ENCODE measurements around the gene CFAP46.

The CFAP46 gene

GRCh38 chr10:132880128-132880981 lies 62.0 kb downstream of the CFAP46 start:
- no peak for DNase-seq (ENCODE audit: low spot score)

DNA sequence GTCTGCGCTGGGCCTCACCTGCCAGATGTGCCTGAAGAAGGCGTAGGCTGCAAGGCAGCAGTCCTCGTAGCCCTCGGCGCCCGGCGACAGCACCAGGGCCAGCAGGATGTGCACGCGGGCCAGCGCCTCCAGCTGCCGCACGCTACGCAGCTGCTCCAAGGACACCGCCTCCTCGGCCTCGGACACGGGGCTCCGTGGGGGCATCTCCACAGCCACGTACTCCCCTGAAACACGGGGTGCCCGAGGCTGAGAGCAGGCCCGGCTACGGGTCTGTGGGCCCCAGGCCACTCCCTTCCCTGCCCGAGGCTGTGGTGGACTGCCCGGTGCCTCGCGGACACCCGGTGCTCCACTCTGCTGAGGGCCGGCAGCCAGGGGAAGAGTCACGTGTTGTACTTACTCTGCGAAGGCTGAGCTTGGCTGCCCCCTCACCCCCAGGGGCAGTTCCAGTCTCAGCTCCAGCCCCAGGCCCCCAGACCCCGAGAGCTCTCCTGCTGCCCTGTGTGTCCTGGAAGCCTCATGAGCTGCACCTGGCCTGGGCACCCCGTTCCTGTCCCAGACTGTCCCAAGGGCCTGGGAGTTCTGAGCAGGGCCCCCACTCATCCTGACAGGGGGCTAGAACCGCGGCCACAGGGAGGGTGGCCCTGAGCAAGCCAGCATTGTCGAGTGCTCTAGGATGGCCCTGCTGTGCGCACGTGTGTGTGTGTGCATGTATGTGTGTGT lies 62.8 kb downstream of the CFAP46 start:
- DNase-seq (ENCODE audit: low spot score): no peak

- DNase-seq (ENCODE audit: low spot score): peak; percentile 14
Measured at GRCh38 chr10:132878730-132879407, 63.5 kb downstream of the CFAP46 start.

DNA sequence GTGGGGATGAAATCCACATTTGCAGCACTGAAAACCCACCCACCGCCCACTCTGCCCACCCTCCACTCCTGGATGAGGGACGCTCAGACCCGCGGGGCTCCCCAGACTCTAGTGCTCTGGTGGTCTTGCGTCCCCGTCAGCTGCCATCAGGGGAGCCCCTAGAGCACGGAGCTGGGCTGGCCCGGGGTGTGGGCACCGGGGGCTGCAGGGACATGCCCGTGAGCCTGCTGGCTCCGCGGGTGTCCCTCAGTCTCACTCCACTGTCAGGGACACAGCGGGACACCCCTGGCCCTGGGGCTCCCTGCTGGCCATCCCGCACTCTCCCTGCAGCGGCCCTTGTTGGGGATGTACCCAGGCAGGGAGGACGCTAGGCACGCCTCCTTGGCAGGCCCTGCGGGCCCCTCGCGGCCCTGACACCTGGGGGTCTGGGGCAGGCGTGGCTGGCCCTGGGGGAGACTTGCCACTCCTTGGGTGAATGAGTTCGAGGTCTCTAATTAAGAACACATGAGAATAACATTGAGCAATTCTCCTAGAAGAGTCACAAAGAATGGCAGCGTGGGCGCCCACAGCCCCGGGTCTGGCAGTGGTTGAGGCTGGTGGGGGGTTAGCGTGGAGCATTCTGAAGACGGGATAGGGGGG lies 64.2 kb downstream of the CFAP46 start:
- DNase-seq (ENCODE audit: low spot score): no peak

DNA sequence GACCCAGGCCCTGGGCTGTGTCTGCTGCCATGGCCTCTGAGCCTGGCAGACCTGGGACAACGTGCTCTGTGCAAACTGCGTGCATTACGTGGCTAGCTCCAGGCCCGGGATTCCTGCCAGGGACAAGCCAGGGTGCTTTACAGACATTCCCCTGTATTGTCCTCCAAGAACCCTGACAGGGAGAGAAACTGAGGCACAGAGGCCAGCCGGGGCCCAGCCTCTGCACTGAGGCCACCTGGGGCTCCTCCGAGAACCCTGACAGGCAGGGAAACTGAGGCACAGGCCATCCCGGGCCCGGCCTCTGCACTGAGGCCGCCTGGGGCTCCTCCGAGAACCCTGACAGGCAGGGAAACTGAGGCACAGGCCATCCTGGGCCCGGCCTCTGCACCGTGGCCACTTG lies 64.9 kb downstream of the CFAP46 start:
- no peak for DNase-seq (ENCODE audit: low spot score)

- no peak for DNase-seq (ENCODE audit: low spot score)
Measured at GRCh38 chr10:132876993-132877431, 65.4 kb downstream of the CFAP46 start.

DNA sequence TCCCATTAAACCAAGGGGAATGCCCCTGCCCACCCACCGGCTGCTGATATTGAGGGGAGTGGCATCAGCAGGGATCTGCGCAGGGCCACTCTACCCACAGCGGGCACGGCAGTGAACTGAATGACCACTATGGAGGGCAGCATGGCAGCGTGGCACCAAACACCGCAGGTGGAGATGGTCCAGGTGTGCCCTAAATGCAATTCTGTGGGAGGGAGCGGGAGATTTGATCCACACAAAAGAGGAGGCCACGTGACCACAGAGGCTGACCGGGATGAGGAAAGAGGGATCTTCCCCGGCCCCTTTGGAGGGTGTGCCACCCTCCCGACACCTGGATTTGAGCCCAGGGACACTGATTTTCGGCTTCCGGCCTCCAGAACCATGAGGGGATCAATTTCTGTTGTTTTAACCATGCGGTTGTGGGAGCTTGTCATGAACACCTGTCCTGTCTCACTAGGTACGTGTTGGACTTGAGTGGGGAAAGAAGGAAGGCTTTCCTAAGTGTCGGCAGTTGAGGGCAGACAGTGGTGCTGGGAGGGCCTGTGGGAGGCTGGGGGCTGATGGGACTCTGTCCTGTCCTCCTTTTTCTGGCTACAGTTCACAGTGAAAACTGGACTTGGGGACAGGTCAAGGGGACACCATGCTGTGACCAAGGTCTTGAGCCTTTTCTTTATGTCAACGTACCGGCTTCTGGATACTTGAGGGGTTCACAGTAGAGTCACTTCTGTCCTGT lies 66.1 kb downstream of the CFAP46 start:
- no peak for DNase-seq (ENCODE audit: low spot score)

DNA sequence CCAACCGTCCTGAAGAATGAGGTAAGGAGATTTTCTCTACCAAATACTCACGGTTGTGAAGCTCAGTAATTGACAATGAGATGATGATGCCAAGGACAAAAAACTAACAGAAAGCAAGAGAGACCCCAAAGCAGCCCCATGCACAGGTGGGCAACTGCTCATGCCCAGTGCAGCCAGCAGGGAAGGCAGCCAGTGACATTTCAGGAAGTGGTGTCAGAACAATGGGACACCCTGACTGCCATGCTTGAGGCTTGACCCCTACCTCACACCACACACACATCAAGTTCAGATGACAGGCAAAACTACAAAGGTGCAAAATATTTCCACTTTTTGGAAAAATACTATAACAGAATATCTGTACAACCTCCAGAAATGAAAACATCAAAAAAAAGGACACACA lies 66.9 kb downstream of the CFAP46 start:
- no peak for DNase-seq (ENCODE audit: low spot score)

GRCh38 chr10:132873395-132873794 lies 69.0 kb downstream of the CFAP46 start:
- no peak for DNase-seq (ENCODE audit: low spot score)

DNA sequence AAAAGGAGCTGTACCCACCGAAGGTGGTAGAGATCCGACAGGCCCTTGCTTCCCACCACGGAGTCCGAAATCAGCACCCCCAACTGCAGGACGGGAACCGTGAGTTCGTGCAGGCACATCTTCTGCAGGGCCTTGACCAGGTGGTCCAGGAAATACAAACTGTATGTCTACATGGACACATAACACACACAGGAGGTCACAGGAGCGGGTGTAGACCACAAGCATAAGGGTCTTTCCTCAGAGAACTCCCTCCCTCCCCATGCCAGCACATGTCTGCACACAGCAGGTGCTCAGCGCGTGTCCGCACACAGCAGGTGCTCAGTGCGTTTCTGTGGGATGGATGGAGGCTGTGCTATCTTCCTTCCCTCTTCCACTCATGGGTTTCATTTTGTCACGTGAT lies 69.7 kb downstream of the CFAP46 start:
- no peak for DNase-seq (ENCODE audit: low spot score)

- no peak for DNase-seq (ENCODE audit: low spot score)
Measured at GRCh38 chr10:132870426-132870825, 71.9 kb downstream of the CFAP46 start.

DNA sequence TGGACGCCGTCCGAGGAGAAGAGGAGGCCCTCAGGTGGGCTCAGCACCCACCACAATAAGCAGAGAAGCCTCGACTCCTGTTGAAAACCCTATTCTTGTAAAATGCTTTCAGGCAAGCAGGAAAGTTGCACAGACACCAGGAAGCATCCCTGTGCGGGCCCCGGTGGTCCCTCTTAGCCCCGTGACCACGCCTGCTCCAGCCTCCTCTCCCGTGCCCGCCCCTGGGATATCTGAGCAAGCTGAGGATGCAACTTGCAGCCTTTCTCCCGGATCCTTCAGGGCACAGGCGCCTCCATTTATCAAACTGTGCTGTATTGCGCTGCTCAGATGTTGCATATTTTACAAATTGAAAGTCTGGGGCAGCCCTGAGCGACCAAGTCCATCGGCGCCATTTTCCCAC lies 72.7 kb downstream of the CFAP46 start:
- no peak for DNase-seq (ENCODE audit: low spot score)

GRCh38 chr10:132868995-132869394 lies 73.4 kb downstream of the CFAP46 start:
- no peak for DNase-seq (ENCODE audit: low spot score)

DNA sequence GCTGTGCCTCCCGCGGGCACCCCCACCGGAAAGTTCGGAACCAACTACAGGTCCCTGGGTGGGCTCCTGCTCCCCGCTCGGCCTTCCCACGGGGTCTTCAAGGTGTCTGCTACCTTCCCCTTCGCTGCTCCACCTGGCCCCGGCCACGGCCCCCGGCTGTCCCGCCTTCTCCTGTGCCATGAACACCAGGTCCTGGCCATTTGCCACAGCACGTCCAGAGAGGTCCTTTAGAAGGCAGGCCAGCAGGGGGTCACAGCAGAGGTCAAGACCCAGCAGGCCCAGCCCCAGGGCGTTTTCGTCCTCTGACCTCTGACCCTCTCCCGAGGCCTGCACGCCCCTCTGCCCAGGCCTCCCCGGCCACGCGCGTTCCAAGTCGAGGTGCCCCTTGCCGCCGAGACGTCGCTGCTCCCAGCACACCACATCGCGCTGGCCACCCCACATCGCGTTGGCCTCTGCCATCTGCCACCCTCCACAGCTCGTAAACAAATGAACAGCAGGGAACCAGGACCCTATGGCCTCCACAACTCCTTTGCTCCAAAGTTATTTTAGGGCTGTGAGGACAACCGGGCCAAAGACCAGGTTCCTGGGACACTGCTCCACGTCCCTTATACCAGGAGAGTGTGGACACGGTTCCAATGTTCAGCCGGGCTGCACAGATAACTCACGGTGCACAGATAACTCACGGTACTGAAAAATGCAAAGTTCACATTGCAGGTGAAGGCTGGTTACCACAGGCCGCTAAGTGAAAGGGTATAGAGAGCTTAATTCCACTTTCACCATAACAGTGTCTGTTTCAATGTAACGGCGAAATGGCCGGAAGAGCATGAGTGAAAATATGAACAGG lies 74.3 kb downstream of the CFAP46 start:
- no peak for DNase-seq (ENCODE audit: low spot score)

DNA sequence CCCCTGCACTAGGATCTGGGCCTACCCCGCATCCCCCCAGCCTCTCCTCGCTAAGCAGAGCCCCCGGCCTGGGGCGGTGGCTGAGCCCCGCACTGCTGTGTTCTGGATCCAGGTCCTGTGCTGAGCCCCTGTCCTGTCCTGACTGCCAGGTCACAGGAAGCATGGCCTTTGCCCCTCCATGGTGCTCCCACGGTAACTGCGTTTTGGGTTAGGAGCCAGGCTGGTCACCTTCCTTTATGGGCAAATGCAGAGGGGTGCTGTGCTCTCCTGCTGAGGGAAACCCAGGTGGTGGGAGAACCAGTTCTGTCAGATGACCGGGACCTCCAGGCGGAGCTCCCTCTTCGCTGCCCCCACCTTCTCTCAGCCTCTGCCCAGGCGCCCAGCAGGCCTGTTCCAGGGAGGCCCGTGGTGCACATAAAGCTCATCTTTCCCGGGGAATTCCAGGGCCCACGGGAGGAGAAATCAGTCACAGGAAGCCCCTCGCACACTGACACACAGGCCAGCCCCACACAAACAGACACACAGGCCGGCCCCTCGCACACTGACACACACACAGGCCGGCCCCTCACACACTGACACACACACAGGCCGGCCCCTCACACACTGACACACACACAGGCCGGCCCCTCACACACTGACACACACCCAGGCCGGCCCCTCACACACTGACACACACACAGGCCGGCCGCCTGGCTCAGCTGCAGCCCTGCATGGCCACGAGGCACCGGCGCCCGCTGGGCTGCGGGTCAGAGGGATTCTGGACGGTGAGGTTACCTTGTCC lies 75.6 kb downstream of the CFAP46 start:
- DNase-seq (ENCODE audit: low spot score): no peak

DNA sequence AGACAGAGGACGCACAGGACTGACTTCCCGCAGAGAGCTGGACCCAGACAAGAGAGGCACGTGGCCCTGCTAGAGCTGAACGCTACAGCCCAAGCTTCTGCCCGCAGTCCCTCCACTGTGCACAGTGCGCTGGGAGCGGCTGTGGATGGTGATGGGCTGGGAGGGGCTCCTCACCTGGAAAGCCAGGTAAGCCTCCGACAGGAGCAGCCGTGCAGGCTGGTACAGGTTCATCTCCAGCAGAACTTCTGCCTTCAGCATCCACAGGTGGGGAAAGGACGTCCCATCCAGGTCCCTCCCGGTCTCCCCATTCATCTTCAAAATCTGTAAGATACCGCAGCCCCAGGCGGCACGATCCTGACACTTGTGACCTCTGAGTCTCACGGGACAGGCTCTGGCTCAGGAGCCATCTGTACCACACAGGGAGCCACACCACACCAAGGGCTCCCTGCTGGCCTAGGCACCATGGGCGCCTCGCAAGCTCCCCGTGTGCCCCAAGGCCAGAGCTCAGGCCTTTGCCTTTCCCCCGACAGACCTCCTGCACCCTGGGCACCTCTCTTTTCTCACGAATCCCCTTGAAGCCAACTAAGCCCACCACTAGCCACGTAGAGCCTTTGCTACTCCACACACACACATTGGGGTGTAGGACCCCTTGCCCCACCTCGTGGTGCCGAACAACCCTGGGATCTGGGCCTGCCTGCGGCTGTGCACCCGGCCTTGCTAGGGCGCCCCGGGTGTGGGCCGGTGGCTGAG lies 76.3 kb downstream of the CFAP46 start:
- DNase-seq (ENCODE audit: low spot score): no peak

GRCh38 chr10:132865171-132865631 lies 77.2 kb downstream of the CFAP46 start:
- DNase-seq (ENCODE audit: low spot score): no peak

- DNase-seq (ENCODE audit: low spot score): peak; percentile 6
Measured at GRCh38 chr10:132862485-132863420, 79.6 kb downstream of the CFAP46 start.

All from SW480 (cell line).